NB4 (cell line): ENCODE results near the gene CDH4.

Source experiments
- DNase-seq: peaks from one replicate; pipeline ENCODE4 v3.0.0; 2010; ENCODE audit warnings: low read depth
- H3K4me3 ChIP-seq: one replicate; pipeline ENCODE4 v1.5.1; 2011; ENCODE audit warnings: mild to moderate bottlenecking, low read depth, low read length, moderate library complexity
- MYC ChIP-seq: IDR thresholded peaks from 2 replicates; pipeline ENCODE4 v1.6.1; 2011; ENCODE audit warnings: low read depth, low read length
- POLR2A ChIP-seq: IDR thresholded peaks from 2 replicates; pipeline ENCODE4 v1.6.1; 2011; ENCODE audit warnings: mild to moderate bottlenecking; ENCODE audit not compliant: insufficient read length; ENCODE audit errors: extremely low read depth
- TF ChIP-seq, protein P1 (sequence below): IDR thresholded peaks from one replicate; pipeline ENCODE4 v1.5.1; 2012; ENCODE audit warnings: low read depth, low read length
- TF ChIP-seq, protein P2 (sequence below): IDR thresholded peaks from 2 replicates; pipeline ENCODE4 v1.6.1; 2011; ENCODE audit warnings: low read depth, low read length

The CDH4 gene

DNA sequence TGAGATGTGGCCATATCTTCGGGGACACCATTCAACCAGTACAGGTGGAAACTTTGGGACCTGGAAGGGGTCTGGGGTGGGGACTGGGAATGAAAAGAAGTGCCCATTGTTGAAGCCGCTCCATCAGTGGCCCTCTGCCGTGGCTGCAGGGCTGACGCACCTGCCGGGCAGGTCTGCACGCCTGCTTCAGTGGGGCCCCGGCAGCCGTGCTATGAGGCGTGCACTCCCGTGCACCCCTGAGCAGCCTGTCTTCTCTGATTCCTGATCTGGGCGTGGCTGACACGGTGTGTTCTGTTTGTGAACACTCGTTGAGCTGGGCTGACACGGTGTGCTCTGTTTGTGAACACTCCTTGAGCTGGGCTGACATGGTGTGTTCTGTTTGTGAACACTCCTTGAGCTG is 657.8 kb downstream of the CDH4 start:
- TF ChIP-seq MYC (no peak), POLR2A (no peak)
- TF ChIP-seq, protein P1, sequence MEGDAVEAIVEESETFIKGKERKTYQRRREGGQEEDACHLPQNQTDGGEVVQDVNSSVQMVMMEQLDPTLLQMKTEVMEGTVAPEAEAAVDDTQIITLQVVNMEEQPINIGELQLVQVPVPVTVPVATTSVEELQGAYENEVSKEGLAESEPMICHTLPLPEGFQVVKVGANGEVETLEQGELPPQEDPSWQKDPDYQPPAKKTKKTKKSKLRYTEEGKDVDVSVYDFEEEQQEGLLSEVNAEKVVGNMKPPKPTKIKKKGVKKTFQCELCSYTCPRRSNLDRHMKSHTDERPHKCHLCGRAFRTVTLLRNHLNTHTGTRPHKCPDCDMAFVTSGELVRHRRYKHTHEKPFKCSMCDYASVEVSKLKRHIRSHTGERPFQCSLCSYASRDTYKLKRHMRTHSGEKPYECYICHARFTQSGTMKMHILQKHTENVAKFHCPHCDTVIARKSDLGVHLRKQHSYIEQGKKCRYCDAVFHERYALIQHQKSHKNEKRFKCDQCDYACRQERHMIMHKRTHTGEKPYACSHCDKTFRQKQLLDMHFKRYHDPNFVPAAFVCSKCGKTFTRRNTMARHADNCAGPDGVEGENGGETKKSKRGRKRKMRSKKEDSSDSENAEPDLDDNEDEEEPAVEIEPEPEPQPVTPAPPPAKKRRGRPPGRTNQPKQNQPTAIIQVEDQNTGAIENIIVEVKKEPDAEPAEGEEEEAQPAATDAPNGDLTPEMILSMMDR: no peak
- TF ChIP-seq, protein P2, sequence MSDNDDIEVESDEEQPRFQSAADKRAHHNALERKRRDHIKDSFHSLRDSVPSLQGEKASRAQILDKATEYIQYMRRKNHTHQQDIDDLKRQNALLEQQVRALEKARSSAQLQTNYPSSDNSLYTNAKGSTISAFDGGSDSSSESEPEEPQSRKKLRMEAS: no peak
- no peak for DNase-seq

DNA sequence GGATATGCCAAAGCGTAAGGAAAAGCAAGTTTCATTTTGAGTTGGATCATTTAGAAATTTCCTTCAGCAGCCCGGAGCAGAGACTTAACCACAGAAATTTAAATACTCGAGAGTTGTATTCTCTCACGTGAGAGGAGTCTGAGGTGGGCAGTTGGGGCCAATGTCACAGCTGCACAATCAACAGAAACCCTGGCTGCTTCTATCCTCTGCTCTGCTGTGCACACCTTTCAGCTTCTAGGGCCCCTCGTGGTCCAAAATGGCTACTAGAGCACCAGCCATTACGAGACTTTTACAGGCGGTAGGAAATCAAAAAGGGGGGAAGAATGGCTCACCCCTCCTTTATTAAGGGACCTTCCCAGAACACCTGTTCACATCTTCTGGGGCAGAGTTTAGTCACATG is 659.8 kb downstream of the CDH4 start:
- H3K4me3 ChIP-seq: no peak overlapping the region
- no peak for DNase-seq
- TF ChIP-seq, protein P2: no peak
- TF ChIP-seq MYC (no peak), POLR2A (no peak)
- TF ChIP-seq, protein P1: no peak

More for the DNA sequence above, 657.8 kb downstream of the CDH4 start:
- H3K4me3 ChIP-seq: no peak overlapping the region

DNA sequence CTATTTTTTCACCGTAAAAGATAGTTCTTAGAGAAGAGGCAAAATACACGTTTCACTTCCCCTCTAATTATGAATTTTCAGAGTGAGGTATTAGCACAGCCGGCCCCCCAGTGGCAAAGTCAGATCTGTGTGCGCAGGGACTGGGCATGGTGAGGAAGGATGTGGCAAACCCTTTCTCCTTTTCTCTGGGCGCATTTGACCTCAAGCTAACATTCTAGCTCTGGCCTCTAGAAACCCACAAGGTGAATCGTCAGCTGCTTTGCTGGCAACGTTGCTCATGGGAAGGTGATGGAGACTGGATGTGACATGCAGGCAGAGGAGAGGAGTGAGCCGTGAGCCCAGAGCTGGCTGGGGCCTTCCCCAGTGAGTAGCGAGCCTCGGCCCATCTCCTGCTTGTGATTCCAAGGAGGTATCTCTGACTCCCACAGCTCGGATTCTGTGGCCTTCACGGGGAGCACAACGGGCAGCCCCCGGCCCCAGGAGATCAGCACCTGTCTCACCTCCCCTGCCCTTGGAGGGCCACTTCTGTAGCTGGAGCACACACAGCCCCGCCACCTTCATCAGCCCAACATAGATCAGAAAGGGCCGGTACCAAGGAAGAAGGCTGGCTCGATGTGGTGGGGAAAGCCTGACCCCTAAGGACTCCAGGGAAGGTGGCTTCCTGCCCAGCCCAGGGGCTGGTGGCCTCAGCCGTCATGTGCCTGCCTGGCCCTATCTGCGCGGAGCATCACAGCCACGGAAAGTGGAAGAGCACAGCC is 660.8 kb downstream of the CDH4 start:
- DNase-seq: no peak
- no peak overlapping the region for H3K4me3 ChIP-seq
- no peak for TF ChIP-seq POLR2A
- TF ChIP-seq MYC: no peak
- TF ChIP-seq, protein P2: no peak
- TF ChIP-seq, protein P1: no peak

DNA sequence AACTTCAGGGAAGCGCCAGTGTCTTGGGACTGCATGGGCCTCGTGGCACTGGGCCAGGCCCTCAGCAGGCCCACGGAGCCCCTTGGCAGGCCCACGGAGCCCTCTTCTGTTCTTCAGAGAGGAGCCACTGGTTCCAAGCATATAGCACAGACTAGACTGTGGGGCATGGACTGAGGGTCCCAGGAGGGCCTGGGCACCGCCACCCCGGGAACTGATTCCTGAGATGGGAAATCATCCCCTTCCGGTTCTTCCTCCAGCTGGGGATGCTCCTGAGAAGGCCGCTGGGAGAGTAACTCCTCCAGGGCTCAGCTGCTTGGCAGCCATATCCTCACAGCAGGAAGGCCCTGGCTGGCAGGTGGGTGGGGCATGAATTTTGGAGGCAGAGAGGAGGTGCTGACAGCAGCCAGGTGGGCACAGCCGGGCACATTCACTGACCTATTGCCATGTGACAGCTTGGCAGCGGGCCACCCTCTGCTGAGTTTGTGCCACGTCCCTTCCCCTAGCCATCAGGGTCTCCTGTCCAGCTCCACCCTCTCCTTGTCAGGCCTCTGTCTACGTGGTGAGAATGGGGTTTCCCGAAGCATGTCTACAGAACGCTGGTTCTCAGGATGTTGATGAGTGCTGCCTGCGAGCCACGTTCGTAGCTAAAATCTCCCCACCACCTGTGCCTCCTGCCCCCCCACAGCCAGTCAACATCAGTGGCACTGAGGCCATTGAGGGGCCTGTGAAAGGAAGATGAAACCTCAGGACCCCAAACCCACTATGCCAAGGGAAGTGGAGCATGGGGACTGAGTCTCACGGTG is 661.6 kb downstream of the CDH4 start:
- H3K4me3 ChIP-seq: no peak overlapping the region
- TF ChIP-seq, protein P2: no peak
- TF ChIP-seq MYC: no peak
- TF ChIP-seq POLR2A: no peak
- TF ChIP-seq, protein P1: no peak
- no peak for DNase-seq

DNA sequence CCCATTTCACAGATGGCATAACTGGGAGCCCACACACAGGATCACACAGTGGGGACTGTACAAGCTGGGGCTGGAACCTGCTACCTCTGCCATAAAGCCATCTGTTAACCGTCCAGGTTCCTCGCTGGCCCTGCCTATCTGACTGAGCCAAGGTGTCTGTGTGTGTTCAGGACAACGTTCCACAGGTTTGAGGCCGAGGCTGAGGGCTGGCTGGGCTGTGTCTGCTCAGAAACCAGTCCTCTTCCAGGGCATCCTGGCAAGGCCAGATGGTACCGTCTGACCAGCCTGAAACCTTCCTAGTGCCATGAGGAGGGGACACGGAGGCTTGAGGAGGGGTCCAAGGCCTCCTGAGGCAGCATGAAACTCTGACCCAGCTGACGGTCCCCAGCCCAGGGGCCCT is 663.0 kb downstream of the CDH4 start:
- no peak for DNase-seq
- no peak overlapping the region for H3K4me3 ChIP-seq
- TF ChIP-seq, protein P2: no peak
- TF ChIP-seq POLR2A (no peak), MYC (no peak)
- TF ChIP-seq, protein P1: no peak
